BLaER1 treated with 17β-estradiol and CSF1 and Interleukin-3, amounts not matched to agents 10 nM and 100 nM (cell line): ENCODE data around the gene SRGAP1.
"Not testable (repeated sequence)": the region's sequence is repeated elsewhere in the genome, so short reads cannot be mapped to it uniquely, and the experiment has no call there.

Experiments used
- H3K27ac ChIP-seq, 11 experiments: shearing (Covaris generic); formaldehyde crosslinking; 2 replicates each; pipeline ENCODE4 v1.8.1; 2022
- H3K27me3 ChIP-seq, 11 experiments: shearing (Covaris generic); formaldehyde crosslinking; 2 replicates each; pipeline ENCODE4 v1.8.1; 2022
- H3K36me3 ChIP-seq, 11 experiments: shearing (Covaris generic); formaldehyde crosslinking; 2 replicates each; pipeline ENCODE4 v1.8.1; 2022
- H3K4me1 ChIP-seq, 10 experiments: shearing (Covaris generic); formaldehyde crosslinking; 2 replicates each; pipeline ENCODE4 v1.8.1; 2022
- H3K4me2 ChIP-seq, 11 experiments: shearing (Covaris generic); formaldehyde crosslinking; 2 replicates each; pipeline ENCODE4 v1.8.1; 2022
- H3K4me3 ChIP-seq, 10 experiments: shearing (Covaris generic); formaldehyde crosslinking; 2 replicates each; pipeline ENCODE4 v1.8.1; 2022
- H3K9ac ChIP-seq, 11 experiments: shearing (Covaris generic); formaldehyde crosslinking; 2 replicates each; pipeline ENCODE4 v1.8.1; 2022
- H3K9me3 ChIP-seq, 11 experiments: shearing (Covaris generic); formaldehyde crosslinking; replicated peaks in 1 of 11; 2 replicates each; pipeline ENCODE4 v1.8.1; 2022
- H4K20me1 ChIP-seq, 11 experiments: shearing (Covaris generic); formaldehyde crosslinking; 2 replicates each; pipeline ENCODE4 v1.8.1; 2022
- Cebpa-rat ChIP-seq, 11 experiments: shearing (Covaris generic); IDR thresholded peaks; 2 replicates each; pipeline ENCODE4 v1.8.1; 2022

Gene SRGAP1

DNA sequence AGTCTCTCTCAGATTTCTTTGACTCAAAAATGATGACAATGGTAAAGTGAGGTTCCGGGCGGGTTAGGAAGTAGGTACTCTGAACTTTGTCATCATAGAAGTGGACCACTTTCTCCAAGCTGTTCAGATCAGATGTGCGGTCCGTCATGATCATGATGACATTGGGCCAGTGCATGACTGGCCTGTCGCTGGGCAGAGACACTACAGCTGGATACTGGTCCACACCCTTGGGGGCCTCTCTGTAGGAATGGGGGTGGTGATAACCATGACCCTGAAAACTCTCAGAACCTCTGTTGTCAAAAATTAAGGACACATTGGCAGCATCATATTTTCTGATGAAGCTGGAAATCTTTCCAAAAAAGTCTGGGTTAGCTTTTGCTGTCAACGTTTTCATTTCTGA is 349.4 kb downstream of the SRGAP1 start:
- H3K36me3 ChIP-seq, result peaks cover 13 to 40% (median 29%) of the 10 kb centered on the region in 11 experiments; a peak in 20 of 22 replicates
- no peaks in the 10 kb centered on the region for H3K9me3 ChIP-seq
- H3K4me1 ChIP-seq, result peaks cover 0 to 19% (median 5%) of the 10 kb centered on the region in 10 experiments; a peak in 9 of 20 replicates
- H4K20me1 ChIP-seq, result no peaks in the 10 kb centered on the region
- no peak overlapping the region for H3K4me3 ChIP-seq
- H3K4me2 ChIP-seq, result no peak overlapping the region
- no peak for TF ChIP-seq Cebpa-rat (IDR thresholded peaks at IDR 0.05)
- H3K27ac ChIP-seq, result no peak overlapping the region
- H3K27me3 ChIP-seq, result no peaks in the 10 kb centered on the region
- H3K9ac ChIP-seq, result no peak overlapping the region

DNA sequence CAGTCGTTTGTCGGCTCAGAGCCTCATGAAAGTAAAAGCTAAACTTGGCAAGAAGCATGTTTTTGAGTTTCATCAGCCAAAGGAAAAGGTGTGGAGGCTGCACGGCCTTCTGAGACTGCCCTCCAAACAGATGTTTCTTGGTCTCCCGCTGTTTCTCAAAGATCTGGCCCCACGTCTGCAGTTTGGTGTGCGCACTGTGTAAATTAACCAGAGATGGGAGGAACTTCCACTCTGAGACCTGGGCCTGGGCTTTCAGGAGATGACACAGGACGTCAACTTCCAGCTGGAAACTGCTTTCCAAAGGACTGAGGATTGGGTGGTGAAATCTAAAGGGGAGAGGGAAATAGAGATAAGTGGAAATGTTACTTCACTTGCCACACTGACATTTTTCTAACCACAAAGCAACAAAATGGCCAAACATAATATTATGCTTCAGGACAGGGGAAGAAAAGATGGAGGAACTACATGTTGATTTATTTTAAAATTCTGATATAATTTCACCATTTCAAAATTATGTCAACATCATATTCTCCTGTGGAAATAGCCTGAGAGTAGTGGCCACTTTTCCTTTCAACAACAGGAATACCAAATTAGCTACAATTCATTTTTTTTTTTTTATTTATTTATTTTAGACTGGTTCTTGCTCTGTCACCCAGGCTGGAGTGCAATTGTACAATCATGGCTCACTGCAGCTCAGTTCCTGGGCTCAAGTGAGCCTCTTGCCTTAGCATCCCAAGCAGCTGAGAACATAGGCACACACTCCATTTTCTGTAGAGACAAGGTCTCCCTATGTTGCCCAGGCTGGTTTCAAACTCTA is 350.0 kb downstream of the SRGAP1 start:
- Histone ChIP-seq H3K4me2 (no peak overlapping the region), H3K4me3 (no peak overlapping the region), H4K20me1 (no peaks in the 10 kb centered on the region), H3K27me3 (no peaks in the 10 kb centered on the region), H3K27ac (no peak overlapping the region), H3K9ac (no peak overlapping the region), H3K4me1 (peaks cover 0 to 13% (median 5%) of the 10 kb centered on the region in 10 experiments; a peak in 9 of 20 replicates), H3K9me3 (no peaks in the 10 kb centered on the region), H3K36me3 (peaks cover 13 to 40% (median 29%) of the 10 kb centered on the region in 11 experiments; a peak in 20 of 22 replicates)
- TF ChIP-seq Cebpa-rat (IDR thresholded peaks at IDR 0.05), result no peak

GRCh38 chr12:64195841-64196240 is 351.3 kb downstream of the SRGAP1 start:
- not testable (repeated sequence) for H3K4me1 ChIP-seq

DNA sequence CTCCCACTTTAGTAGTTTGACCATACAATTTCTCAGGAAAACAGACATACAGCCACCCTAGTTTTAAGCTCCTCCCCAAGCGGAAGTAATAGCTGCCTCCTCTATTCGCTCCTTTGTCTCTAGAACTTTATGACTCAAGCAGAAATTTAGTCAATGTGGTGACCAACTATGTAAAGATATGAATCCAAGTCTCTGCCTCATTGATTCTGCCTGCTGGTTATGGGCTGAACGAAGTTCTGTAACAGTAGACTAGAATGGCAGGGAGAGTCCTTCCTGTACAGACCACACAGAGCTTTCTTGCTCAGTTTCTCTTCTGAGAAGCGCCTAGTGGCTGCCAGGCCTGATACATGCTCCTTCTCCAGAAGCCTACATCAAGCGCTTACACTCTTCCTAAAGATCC is 358.5 kb downstream of the SRGAP1 start:
- TF ChIP-seq Cebpa-rat (IDR thresholded peaks at IDR 0.05), result no peak
- no peaks in the 10 kb centered on the region for H3K4me1 ChIP-seq
- H3K4me3 ChIP-seq, result no peak overlapping the region
- H3K27ac ChIP-seq, result no peak overlapping the region
- H4K20me1 ChIP-seq, result no peaks in the 10 kb centered on the region
- H3K9me3 ChIP-seq, result peaks cover 0 to 9% (median 0%) of the 10 kb centered on the region in 11 experiments; a peak in 7 of 22 replicates
- peaks cover 12 to 50% (median 32%) of the 10 kb centered on the region in 11 experiments; a peak in 18 of 22 replicates for H3K36me3 ChIP-seq
- H3K27me3 ChIP-seq, result no peaks in the 10 kb centered on the region
- no peak overlapping the region for H3K9ac ChIP-seq
- no peak overlapping the region for H3K4me2 ChIP-seq

More at GRCh38 chr12:64195841-64196240, 351.3 kb downstream of the SRGAP1 start:
- not testable (repeated sequence) for H3K4me2 ChIP-seq, H4K20me1 ChIP-seq, H3K27me3 ChIP-seq, H3K9ac ChIP-seq, H3K4me3 ChIP-seq, H3K9me3 ChIP-seq, H3K27ac ChIP-seq
- H3K36me3 ChIP-seq, result peaks cover 13 to 40% (median 29%) of the 10 kb centered on the region in 11 experiments; a peak in 20 of 22 replicates

GRCh38 chr12:64203775-64204174 is 359.3 kb downstream of the SRGAP1 start:
- H3K4me2 ChIP-seq, result no peak overlapping the region
- peaks cover 0 to 9% (median 0%) of the 10 kb centered on the region in 11 experiments; a peak in 7 of 22 replicates for H3K9me3 ChIP-seq
- H3K4me1 ChIP-seq, result no peaks in the 10 kb centered on the region
- TF ChIP-seq Cebpa-rat (IDR thresholded peaks at IDR 0.05), result no peak
- H3K27ac ChIP-seq, result no peak overlapping the region
- no peak overlapping the region for H3K9ac ChIP-seq
- no peaks in the 10 kb centered on the region for H4K20me1 ChIP-seq
- no peaks in the 10 kb centered on the region for H3K27me3 ChIP-seq
- H3K4me3 ChIP-seq, result no peak overlapping the region
- H3K36me3 ChIP-seq, result peaks cover 14 to 53% (median 37%) of the 10 kb centered on the region in 11 experiments; a peak in 18 of 22 replicates

- Histone ChIP-seq H3K4me2 (no peak overlapping the region), H3K27ac (no peak overlapping the region), H3K9ac (no peak overlapping the region), H3K36me3 (peaks cover 14 to 64% (median 39%) of the 10 kb centered on the region in 11 experiments; a peak in 19 of 22 replicates), H3K9me3 (peaks cover 0 to 9% (median 0%) of the 10 kb centered on the region in 11 experiments; a peak in 7 of 22 replicates), H4K20me1 (no peaks in the 10 kb centered on the region), H3K4me1 (no peaks in the 10 kb centered on the region), H3K4me3 (no peak overlapping the region), H3K27me3 (no peaks in the 10 kb centered on the region)
- TF ChIP-seq Cebpa-rat (IDR thresholded peaks at IDR 0.05), result no peak
Measured at GRCh38 chr12:64205542-64205941, 361.0 kb downstream of the SRGAP1 start.

DNA sequence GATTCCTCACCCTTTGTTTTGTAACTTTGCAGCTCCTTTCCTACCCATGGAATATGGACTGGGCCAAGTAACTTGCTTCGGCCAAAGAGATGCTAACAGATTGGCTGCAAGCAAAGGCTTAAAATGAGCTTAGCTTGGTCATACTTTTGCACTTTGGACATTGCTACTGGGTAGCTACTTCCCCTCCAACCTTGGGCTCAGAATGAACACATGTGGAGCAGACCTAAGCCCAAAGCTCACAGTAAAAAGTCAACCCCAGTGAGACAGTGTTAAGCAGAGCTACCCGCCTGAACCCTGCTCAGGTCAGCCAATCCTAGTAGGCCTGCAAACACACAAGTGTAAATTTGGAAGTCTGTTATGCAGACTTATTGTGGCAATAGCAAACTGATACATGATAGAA is 363.0 kb downstream of the SRGAP1 start:
- Histone ChIP-seq H3K4me2 (no peak overlapping the region), H3K36me3 (peaks cover 19 to 71% (median 44%) of the 10 kb centered on the region in 11 experiments; a peak in 21 of 22 replicates), H3K9ac (no peak overlapping the region), H3K4me1 (peaks cover 0 to 10% (median 0%) of the 10 kb centered on the region in 10 experiments; a peak in 1 of 20 replicates), H3K27ac (no peak overlapping the region), H3K27me3 (no peaks in the 10 kb centered on the region), H4K20me1 (no peaks in the 10 kb centered on the region), H3K9me3 (peaks cover 0 to 9% (median 4%) of the 10 kb centered on the region in 11 experiments; a peak in 12 of 22 replicates), H3K4me3 (no peak overlapping the region)
- no peak for TF ChIP-seq Cebpa-rat (IDR thresholded peaks at IDR 0.05)
